Stimulated activated CD4-positive, alpha-beta T cell treated with anti-CD3 and anti-CD28 coated beads, Interleukin-15, amount 100 ng/mL, for 24 hours (primary cell): ENCODE measurements around the gene SARDH.
A peak's percentile ranks its signal among the peaks of the same experiment; 100 is the strongest.
"Not testable (repeated sequence)": the region's sequence is repeated elsewhere in the genome, so short reads cannot be mapped to it uniquely, and the experiment has no call there.

Experiments
- DNase-seq: peaks from one replicate; pipeline ENCODE4 v3.0.0-alpha.2; 2020

Gene SARDH

GRCh38 chr9:133759146-133759900 lies 21.2 kb upstream of the SARDH start:
- DNase-seq = no peak

GRCh38 chr9:133758228-133758627 lies 20.1 kb upstream of the SARDH start:
- no peak for DNase-seq

GRCh38 chr9:133754688-133755227 lies 16.6 kb upstream of the SARDH start:
- no peak for DNase-seq

GRCh38 chr9:133754187-133754586 lies 16.0 kb upstream of the SARDH start:
- no peak for DNase-seq

GRCh38 chr9:133752739-133753446 lies 14.7 kb upstream of the SARDH start:
- DNase-seq = no peak

GRCh38 chr9:133750982-133751649 lies 13.0 kb upstream of the SARDH start:
- DNase-seq = no peak

- no peak for DNase-seq
These were observed 9.2 kb upstream of the SARDH start for GRCh38 chr9:133747309-133747708.

GRCh38 chr9:133744528-133744927 lies 6.4 kb upstream of the SARDH start:
- DNase-seq = not testable (repeated sequence)

- DNase-seq = peak; percentile 80
These were observed 4.8 kb upstream of the SARDH start for GRCh38 chr9:133742849-133743444.

- no peak for DNase-seq
These were observed 4.1 kb upstream of the SARDH start for GRCh38 chr9:133742251-133742650.

- no peak for DNase-seq
These were observed 3.6 kb upstream of the SARDH start for GRCh38 chr9:133741716-133742115.

GRCh38 chr9:133740911-133741310 lies 2.8 kb upstream of the SARDH start:
- DNase-seq = no peak

GRCh38 chr9:133739408-133740280 lies 1.5 kb upstream of the SARDH start:
- DNase-seq = no peak

- DNase-seq = no peak
These were observed 581 bp upstream of the SARDH start for GRCh38 chr9:133738640-133739225.

GRCh38 chr9:133737071-133737773 lies 930 bp downstream of the SARDH start:
- DNase-seq = no peak

GRCh38 chr9:133735931-133736330 lies 2.2 kb downstream of the SARDH start:
- DNase-seq = no peak

- no peak for DNase-seq
These were observed 2.8 kb downstream of the SARDH start for GRCh38 chr9:133735415-133735775.

GRCh38 chr9:133734590-133735414 lies 3.4 kb downstream of the SARDH start:
- no peak for DNase-seq

- no peak for DNase-seq
These were observed 4.2 kb downstream of the SARDH start for GRCh38 chr9:133733796-133734533.

- DNase-seq = no peak
These were observed 4.7 kb downstream of the SARDH start for GRCh38 chr9:133733421-133733795.
